Fibroblast of lung (primary cell): ENCODE data around the gene C1orf115.

Experiments
- CTCF ChIP-seq, 2 donors: IDR thresholded peaks in 1 of 2; conservative IDR thresholded peaks in 1 of 2; 1 replicate in 1 of 2; 2 replicates in 1 of 2; pipeline ENCODE4 v1.5.1; 2011 to 2012; ENCODE audit warnings: low read length in 2 of 2, control low read depth in 1 of 2, inconsistent platforms in 1 of 2, low read depth in 1 of 2, mild to moderate bottlenecking in 1 of 2
- EZH2 ChIP-seq: IDR thresholded peaks from 2 replicates; pipeline ENCODE4 v1.5.1; 2012; ENCODE audit warnings: low read length, control low read depth, mild to moderate bottlenecking; ENCODE audit errors: missing control alignments

DNA sequence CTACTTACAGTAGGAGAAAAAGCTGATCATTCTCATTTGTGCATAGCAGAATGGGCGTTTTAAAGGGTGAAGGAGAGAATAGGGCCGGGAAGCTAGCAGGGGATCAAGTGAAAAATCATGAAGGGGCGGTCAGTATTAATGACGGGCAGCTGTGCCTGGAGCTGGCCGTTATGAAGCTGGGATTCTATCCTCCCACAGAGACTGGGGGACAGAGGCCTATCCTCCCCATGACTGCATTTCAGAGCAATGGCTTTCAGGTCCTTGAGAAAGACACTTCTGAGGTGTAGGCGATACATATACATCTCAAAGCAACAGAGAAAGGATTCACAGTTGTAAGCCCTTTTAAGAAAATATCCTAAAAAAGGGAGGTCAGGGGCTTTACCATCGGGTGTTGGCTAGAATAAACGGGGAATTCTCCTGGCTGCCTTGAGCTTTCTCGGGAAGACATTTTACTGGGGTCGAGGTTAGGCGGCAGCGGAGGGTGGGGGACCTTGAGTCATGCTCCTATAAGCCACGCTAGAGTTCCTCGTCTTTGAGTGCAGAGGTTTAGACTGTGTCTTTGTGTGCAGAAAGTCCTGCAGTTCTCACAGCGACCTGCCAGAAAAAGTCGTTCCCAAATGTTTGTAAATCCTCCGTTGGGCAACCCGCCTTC, 57.4 kb downstream of the C1orf115 start:
- TF ChIP-seq CTCF (conservative IDR thresholded peaks at IDR 0.05 in 1 of 2, IDR thresholded peaks at IDR 0.05 in 1 of 2; ENCODE audit: low read depth in 1 of 2, low read length in 2 of 2) (no peak), EZH2 (no peak)
